HG03097 (cell line): ENCODE results near the gene SH2B2.
"Not testable (repeated sequence)": the region's sequence is repeated elsewhere in the genome, so short reads cannot be mapped to it uniquely, and the experiment has no call there.

Source experiments
- ATAC-seq: cut with Tn5 transposase; IDR thresholded peaks from one replicate; pipeline ENCODE4 v1.9.1; 2021; ENCODE audit not compliant: unreplicated experiment, low FRiP score

SH2B2 gene

GRCh38 chr7:102327183-102327582 is 40.5 kb downstream of the SH2B2 start:
- not testable (repeated sequence) for ATAC-seq

DNA sequence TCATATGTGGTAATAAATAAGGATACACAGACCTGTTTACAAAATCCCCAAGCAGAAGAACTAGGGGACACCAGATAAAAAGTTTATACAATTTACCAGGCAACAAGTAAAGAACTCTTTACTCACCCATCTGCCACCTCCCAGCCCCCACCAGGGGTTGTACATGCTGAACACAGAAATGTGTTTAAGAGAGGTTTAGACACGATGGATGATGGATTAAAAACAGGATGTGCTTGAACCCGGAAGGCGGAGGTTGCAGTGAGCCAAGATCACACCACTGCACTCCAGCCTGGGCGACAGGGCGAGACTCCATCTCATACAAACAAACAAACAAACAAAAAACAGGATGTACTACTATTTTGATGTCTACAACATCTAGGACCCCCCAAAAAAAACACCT is 42.2 kb downstream of the SH2B2 start:
- not testable (repeated sequence) for ATAC-seq

DNA sequence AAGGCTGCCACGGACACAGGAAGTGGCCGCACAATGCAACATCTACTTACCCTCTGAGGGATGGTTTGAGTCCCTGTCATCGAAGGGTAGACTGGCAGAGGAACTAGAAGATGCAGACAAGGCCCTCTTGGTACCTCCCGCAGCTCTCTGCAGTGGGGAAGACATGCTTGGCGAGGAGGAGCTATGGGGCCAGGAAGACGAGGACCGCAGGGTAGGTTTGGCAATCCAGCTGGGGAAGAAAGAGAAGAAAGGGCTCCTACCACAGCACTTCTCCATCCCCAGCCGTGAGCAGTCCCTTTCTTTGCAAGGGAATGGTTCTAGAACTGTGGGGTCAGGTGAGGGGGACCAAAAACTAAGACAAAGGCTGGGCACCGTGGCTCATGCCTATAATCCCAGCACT is 42.7 kb downstream of the SH2B2 start:
- not testable (repeated sequence) for ATAC-seq

GRCh38 chr7:102330666-102331460 is 44.2 kb downstream of the SH2B2 start:
- not testable (repeated sequence) for ATAC-seq

DNA sequence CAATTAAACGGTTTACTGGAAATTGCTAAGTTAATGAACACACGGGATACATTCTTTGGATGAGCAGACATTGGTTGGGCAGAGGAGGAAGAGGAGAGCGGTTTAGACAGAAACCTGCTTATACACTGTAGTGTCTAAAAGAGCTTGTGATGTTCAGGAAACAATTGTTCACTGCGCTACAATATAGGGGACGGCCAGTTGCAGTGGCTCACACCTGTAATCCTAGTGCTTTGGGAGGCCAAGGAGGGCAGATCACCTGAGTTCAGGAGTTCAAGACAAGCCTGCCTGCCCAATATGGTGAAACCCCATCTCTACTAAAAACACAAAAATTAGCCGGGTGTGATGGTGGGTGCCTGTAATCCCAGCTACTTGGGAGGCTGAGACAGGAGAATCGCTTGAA is 48.9 kb downstream of the SH2B2 start:
- peak; percentile 67 for ATAC-seq

GRCh38 chr7:102337002-102337401 is 50.3 kb downstream of the SH2B2 start:
- not testable (repeated sequence) for ATAC-seq

DNA sequence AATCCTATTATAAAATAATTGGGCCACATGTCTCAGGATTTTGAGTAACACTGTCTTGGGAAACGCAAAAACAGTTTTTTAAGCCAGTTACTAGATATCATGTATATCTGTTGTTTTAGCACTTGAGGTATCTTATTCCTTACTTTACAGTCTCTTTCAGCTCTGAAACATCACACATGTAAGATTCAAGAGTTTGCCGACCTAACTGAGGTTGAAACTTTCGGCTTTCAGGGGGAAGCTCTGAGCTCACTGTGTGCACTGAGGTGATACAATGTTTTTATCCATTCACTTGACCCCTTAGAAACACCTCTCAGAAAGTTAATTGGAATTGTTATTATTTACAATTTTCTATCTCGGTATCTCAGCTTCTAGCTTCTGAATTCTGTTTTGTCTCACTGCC is 50.8 kb downstream of the SH2B2 start:
- not testable (repeated sequence) for ATAC-seq

DNA sequence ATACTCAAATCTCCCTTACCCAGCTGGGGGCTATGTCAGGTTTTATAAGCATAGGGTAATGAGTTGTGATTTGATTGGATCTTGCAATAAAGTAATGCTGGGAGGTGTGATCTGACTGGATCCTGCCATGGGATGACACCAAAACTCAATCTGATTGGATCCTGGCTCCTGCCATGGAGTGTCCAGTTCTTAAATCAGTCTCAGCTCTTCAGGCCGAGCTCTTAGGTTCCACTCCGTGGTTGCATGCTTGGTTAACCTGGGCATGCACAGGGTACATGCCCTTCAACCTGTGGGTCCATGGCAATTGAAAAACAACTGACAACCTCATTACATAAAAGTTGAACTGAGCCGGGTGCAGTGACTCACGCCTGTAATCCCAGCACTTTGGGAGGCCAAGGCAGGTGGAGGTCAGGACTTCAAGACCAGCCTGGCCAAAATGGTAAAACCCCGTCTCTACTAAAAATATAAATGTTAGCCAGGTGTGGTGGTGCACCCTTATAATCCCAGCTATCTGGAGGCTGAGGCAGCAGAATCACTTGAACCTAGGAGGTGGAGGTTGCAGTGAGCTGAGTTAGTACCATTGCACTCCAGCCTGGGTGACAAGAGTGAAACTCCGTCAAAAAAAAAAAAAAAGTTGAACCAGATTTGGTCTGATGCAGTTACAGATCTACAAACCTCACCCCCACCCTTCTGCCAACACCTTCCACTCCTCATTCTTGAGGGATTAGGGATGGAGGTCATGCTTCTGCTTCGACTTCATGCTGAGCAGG is 54.1 kb downstream of the SH2B2 start:
- not testable (repeated sequence) for ATAC-seq

- ATAC-seq: not testable (repeated sequence)
Measured at GRCh38 chr7:102346983-102347382, 60.3 kb downstream of the SH2B2 start.

DNA sequence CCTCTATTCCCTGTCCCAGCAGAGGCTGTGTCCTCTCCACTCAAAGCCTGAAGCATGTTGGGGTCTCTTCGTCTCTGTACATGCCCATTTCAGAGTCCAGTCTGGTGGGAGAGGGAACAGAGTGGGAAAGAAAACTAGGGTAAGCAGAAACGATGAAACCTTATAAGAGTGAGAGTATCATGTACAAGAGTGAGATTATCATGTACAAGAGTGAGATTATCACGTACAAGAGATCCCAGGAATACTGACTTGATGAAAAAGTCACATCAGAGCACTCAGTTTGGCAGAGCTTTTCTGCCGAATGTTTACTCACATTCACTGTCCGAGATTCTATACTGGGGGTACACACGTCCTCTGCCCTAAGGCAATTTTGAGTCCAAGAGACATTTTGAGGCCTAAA is 69.7 kb downstream of the SH2B2 start, which contains the start of gene SPDYE6:
Gene SPDYE6 (minus strand): TSS at position 101 of the 400 bp plus-strand sequence. CDS start 421 bp downstream, outside the sequence.
- ATAC-seq: not testable (repeated sequence)

- peak; percentile 99 for ATAC-seq
Measured at GRCh38 chr7:102363549-102364393, 77.1 kb downstream of the SH2B2 start.

GRCh38 chr7:102364394-102364886 is 77.8 kb downstream of the SH2B2 start:
- not testable (repeated sequence) for ATAC-seq

- not testable (repeated sequence) for ATAC-seq
Measured at GRCh38 chr7:102365390-102365789, 78.7 kb downstream of the SH2B2 start.

- not testable (repeated sequence) for ATAC-seq
Measured at GRCh38 chr7:102370038-102370437, 83.4 kb downstream of the SH2B2 start.
